GM11168 (cell line): ENCODE data around the gene CFAP43.

Experiments
- in situ Hi-C: fragments of 300-500 bp; cut with MboI; formaldehyde crosslinking; loops from one replicate; pipeline ENCODE4 v1.12.0; 2022; ENCODE audit warnings: low sequenced_read_pairs; ENCODE audit not compliant: unreplicated experiment

Gene CFAP43

DNA sequence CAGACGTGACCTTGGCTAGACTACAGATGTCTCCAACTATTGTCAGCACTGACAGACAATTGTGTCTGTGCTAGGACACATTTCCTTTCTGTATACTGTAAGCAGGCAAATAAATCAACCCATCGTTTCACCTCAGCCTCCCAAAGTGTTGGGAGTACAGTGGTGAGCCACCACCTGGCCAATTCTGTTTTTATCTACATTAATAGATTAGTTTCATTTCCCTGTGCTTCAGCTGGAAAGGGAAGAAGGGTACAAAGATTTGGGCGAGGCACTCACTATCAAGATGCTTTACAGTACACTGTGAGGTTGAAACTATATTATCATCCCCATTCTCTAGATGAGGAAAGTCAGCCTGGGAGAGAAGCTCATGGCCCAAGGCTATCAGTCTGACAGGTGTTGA, 88.3 kb downstream of the CFAP43 start:
- in situ Hi-C loops, result no loop called here

DNA sequence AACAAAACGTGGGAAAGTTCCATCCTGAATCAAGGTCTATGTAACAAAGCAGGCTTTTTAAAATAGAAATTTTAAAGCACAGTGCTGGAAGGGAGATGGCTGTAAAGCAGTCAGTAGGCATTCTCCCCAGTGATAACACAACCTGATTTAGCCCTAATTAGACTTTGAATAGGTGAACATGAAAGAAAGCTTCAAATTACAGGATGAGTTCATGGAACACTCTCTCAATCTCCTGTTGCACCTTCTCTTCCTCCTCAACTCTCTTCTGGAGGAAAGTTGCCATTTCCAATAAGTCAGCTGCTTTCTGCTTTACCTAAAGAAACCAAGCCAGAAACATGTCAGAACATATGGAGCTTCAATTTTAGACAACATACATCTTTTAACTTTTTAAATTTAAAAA, 90.1 kb downstream of the CFAP43 start:
- in situ Hi-C loops, result no loop called here

GRCh38 chr10:104139221-104139620, 92.9 kb downstream of the CFAP43 start:
- in situ Hi-C loops, result no loop called here

GRCh38 chr10:104138131-104138530, 94.0 kb downstream of the CFAP43 start:
- in situ Hi-C loops, result no loop called here

DNA sequence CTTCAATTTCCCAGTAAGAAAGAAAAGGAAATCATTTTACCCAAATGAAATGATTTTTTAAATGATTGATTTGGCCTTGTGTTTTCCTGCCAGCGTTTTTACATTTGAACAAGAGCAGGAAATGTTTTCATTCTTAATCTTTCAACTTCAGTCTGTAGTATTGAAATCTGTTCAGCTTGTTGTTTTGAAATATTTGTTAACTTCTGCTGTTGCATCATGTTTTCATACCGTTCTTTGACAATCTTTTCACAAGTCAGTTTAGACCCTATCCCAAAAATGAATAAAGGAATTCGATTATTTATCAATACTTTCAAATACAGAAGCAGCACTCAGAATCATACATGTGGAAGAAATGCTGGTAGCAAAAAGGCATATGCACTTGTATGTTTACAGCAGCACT, 102.1 kb downstream of the CFAP43 start:
- in situ Hi-C loops, result no loop called here

DNA sequence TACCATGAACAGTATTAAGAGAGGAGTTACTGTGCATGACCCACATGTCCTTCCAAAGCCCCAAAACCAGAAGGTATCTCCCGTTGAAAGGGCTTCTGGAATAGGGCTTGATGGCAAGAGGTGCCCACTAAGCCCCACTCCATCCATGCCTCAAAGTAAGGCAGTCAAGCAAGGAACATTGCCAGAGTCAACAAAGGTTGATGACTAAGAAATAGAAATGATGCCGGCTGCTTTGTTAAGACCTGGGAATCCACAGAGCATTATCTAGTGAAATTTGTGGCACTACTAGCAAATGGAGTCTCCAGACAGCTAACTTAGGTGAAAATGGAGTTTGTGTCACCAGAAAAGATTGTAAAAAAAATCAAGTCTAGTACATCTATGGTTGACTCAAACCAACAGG, 104.0 kb downstream of the CFAP43 start:
- in situ Hi-C loops, result no loop called here

- in situ Hi-C loops, result no loop called here
Observed at GRCh38 chr10:104127411-104127810, 104.8 kb downstream of the CFAP43 start.

GRCh38 chr10:104123397-104123796, 108.8 kb downstream of the CFAP43 start:
- in situ Hi-C loops, result no loop called here

- in situ Hi-C loops, result no loop called here
Observed at GRCh38 chr10:104122225-104123107, 109.7 kb downstream of the CFAP43 start.

DNA sequence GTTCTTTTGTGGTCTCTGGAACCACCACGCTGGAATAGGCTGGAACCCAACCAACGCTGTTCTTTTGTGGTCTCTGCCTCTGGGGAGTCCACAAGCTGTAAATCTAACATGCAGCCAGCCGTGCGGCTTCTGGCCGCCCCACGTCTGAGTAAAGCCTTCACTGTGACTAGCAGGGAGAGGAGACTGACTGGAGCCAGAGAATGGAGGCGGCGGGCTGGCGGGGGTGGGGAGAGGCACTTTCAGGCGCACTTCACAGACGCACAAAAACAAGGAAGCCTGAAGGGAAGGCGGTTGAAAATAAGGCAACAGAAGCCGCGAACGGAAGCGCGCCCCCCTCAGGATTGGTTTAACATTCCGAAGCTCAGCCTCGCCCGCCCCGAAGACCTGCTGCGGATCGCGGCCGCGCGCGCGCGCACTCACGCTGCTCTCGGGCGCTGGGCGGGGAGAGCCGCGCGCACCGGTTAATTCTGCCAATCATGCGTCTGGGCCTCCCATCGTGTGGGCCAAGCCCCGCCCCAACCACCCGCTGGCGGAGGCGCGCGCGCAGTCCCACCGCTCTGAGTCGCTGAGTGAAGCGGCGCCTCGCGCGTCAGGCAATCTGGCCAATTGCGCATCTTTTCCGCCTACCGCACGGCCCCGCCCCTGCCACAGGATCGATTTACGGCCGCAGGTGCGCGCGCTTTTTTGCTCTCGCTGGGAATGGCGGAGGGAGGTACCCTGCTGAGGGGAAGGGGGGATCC, 110.5 kb downstream of the CFAP43 start, which contains the start of gene SFR1:
SFR1 (plus strand) TSS at position 687 of the 740 bp plus-strand sequence; CDS start at position 700, 13 bp downstream.
- in situ Hi-C loops, result no loop called here

DNA sequence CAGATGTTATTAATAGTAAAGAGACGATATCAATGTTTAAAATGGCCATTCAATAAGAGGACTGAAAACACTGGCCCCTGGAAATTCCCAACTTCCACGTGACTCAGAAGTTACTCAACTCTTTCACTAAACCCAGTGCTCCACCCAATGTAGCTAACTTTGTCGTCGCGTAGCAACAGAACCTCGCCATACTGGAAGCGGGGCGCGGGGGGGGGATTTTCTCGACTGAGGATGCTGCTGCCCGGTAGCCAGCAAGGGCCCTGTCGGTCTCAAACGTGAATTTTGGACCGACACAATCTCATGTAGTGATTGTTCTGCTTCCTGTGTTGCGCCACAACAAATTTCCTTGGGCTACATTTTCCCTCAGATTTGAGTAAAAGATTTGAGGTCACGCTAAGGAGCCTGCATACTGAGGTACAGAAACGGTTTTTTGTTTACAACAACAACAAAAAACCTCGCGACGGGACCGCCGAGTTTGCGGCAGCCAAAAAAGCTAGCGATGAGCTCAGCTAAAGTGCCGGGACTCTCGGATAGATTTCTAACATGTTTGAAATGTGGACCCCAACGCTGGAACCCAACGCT, 111.2 kb downstream of the CFAP43 start:
- in situ Hi-C loops, result no loop called here

DNA sequence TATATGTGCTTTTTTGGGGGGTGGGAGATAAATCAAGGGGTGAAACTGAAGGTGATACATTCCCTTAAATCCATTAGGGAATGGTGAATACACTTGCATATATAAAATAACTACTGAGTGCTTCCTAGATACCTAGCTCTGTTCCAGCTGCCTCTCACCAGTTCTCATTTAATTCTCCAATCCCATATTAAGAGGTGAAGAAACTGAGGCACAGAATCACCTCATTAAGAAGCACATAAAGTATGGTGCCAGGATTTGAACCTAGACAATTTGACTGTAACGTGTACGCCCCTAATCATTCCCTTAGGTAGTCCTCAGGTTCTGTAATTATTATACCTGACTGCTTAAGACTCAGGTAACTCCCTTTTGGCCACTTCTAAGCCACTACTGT, 111.7 kb downstream of the CFAP43 start:
- in situ Hi-C loops, result no loop called here

DNA sequence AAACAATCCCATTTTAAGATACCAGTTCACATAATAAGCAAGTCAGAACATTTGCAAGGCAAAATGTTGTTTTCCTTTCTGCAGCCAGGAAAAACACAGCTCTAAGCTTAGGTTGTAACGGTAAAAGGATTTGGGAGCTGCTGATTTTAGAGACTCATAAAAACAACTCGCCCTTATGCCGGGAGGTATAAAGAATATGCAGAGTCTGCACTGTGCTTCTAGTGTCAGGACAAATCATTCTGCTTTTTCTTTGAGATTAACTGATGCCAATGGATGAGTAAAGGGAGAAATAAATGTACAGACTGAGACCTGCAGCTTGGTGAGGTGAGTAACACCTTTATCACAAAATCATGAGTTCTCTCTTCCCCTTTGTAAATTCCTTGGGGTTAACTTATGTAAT, 112.2 kb downstream of the CFAP43 start:
- in situ Hi-C loops, result no loop called here

DNA sequence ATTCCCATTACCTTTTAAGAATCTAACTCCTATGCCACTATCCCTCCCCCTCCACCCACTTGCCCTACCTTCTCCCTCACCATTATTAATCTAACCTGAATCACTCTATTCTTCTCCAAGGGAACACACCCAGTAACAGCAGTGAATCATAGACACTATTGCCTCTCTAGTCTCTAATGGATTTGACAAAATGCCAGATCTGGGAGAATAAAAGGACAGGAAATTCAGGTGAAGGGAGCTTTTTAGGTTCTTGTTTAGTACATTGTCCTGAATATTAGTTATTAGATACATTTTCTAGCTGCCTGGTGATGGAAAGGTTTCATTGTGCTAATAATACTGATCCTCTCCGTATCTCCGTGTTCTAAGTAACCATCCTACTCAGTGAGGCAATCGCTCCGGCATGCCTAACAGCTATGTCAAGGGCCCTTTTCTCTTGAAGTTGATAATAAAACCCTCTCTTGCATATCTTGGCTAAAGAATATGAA, 114.3 kb downstream of the CFAP43 start:
- in situ Hi-C loops, result no loop called here

- in situ Hi-C loops, result no loop called here
Observed at GRCh38 chr10:104113376-104113956, 118.7 kb downstream of the CFAP43 start.

GRCh38 chr10:104109908-104110662, 122.1 kb downstream of the CFAP43 start:
- in situ Hi-C loops, result no loop called here

DNA sequence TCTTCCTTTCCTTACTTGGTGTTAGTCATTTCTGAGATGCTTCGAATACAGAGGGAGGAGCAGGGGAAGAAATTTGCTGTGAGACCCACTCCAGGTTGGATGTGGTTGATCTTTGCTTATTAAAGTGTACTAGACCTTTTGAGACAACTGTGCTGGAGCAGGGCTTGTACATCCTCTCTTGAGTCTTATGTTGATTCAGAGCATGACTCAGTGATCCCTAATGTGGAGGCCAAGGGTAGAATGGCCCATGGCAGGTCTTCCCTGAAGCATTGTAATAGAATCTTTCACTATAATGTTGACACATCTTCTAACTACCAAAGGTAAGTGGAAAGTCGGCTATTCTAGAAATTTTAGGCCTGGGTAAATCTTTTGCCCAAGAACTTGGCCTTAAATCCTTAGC, 127.2 kb downstream of the CFAP43 start:
- in situ Hi-C loops, result no loop called here

DNA sequence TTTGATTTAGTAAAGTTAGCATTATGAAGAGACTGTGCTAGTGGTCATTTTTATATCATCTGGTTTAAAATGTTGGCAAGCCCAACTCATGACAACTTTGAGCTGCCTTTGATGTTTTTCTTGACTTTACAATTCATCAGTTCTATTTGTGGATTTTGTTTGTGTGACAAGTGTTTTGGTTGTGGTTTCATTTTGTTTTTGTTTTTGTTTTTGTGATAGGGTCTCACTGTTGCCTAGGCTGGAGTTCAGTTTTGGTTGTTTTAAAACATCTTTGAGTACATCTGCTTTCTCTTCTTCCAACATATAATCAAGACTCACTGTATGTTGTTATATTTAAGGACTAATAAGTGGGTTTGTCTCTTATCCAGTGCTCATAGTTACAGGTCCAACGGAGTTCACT, 127.7 kb downstream of the CFAP43 start:
- in situ Hi-C loops, result no loop called here

DNA sequence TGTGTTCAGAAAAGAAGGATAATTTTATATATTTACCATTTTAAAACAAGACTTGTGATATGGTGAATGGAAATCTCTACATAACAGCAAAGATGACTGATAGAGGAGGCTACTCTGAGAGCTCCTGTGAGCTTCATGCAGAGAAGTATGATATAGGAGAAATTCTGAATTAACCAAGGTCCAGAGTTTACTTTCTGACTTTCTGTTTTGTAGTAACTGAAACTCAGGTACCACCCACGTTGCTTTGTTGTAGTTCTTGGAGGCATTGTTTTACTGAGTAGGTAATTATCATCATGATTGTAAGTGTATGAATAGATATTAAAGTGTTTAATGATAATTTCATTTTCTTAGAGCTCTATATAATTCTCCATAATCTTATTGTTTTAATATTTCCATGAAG, 128.2 kb downstream of the CFAP43 start:
- in situ Hi-C loops, result no loop called here

- in situ Hi-C loops, result no loop called here
Observed at GRCh38 chr10:104101902-104102301, 130.3 kb downstream of the CFAP43 start.
